ENCODE data around the gene NDFIP1. TPM values are rescaled to one million over a fixed set of nuclear protein-coding genes. Genes with fewer than 3 reads are reported as not detected.

Gene NDFIP1
- total and polyA plus RNA-seq, 10 of the 15 experiments (the other 5 are each of a cell fraction or from before 2014, with no cell fraction given) = 0.08 to 2.7 (median 0.92) TPM

DNA sequence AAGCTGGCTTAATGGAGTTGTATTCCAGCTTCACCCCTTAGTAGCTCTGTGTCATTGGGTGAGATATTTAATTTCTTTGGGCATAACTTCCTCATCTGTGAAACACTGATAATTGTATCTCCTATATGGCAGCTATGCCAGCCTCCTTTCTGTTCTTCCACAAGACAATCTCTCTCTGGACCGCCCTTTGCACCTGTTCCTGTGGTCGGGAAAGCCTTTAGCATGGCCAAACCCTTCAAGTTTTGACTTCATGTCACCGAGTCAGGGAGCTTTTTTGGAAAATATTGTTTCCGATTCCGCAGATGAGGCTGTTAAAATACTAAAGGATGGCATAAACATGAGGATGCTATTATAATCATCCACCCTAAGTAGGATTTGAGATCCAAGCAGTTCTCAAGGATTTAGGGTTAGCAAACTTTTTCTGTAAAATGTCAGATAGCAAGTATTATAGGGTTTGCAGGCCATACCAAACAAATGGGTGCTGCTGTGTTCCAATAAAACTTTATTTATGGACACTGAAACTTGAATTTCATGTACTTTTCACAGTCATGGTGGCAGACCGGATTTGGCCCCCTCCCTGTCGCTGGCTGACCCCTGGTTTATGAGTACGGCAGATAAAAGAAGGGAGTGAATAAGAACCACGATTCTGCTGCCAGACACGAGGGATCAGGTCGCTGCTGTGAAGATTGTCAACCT, 695 bp upstream of the NDFIP1 start:
- RAD21 ChIA-PET (ENCODE audit: unreplicated experiment) = no interaction called here
- TF ChIP-seq RUNX3 (IDR thresholded peaks at IDR 0.05; ENCODE audit: low read length) (no peak), ZBTB40 (IDR thresholded peaks at IDR 0.05; ENCODE audit: borderline replicate concordance) (peak; percentile 62; the same call in 1 of the 2 replicates)
- H3K4me3 ChIP-seq = peak overlapping the region; percentile 52; the same call in 1 of the 2 replicates
- intact Hi-C loops (cut with micrococcal nuclease; ENCODE audit: unreplicated experiment) = loop anchor here (5.0 kb wide), 1 partner anchor 91 kb away; no protein-coding TSS in a partner anchor
- SMC1A ChIA-PET (ENCODE audit: uncharacterized antibody, unreplicated experiment) = interaction anchor here (0.6 kb wide), 1 partner anchor 1869 kb away, joined by 3 read pairs; no protein-coding TSS in a partner anchor
- ATAC-seq (no peak), FAIRE-seq (no peak), DNase-seq (ENCODE audit: low read depth, low spot score) (no peak)
- no peaks in the 10 kb centered on the region for H3K9me3 ChIP-seq (replicated peaks; ENCODE audit: control insufficient read depth, insufficient read depth, low read length)
- no peaks in the 10 kb centered on the region for H3K79me2 ChIP-seq (ENCODE audit: control insufficient read depth, insufficient read depth, low read length)
- H3K9ac ChIP-seq (ENCODE audit: control insufficient read depth, insufficient read depth, low read length) = no peak overlapping the region
- H3K4me1 ChIP-seq (ENCODE audit: control insufficient read depth, insufficient read depth, low read length) = peaks cover 11% of the 10 kb centered on the region
- peaks cover 0 to 12% of the 10 kb centered on the region in 2 experiments for H3K27me3 ChIP-seq (replicated peaks in 1 of 2; ENCODE audit: control insufficient read depth in 2 of 2, insufficient read depth in 2 of 2, low read length in 1 of 2)
- CTCF ChIA-PET = interaction anchor here (0.6 to 1.4 kb wide), 3 partner anchors 35 to 118 kb away, joined by 3 to 5 read pairs (median 3); no protein-coding TSS in a partner anchor
- POLR2A ChIA-PET = no interaction called here
- peak overlapping the region; percentile 87 for H2AFZ ChIP-seq (ENCODE audit: control insufficient read depth, low read depth, low read length)
- in situ Hi-C loops (cut with MboI) = no loop called here
- H3K4me2 ChIP-seq (ENCODE audit: control insufficient read depth, insufficient read depth) = peak overlapping the region; percentile 89
- BruUV-seq (replicated peaks) = no TSS peak
- no peak overlapping the region for H3K27ac ChIP-seq (ENCODE audit: control insufficient read depth, insufficient read depth)
- H4K20me1 ChIP-seq (ENCODE audit: control insufficient read depth, insufficient read depth) = no peaks in the 10 kb centered on the region
- no peaks in the 10 kb centered on the region for H3K36me3 ChIP-seq (ENCODE audit: control insufficient read depth in 2 of 2, insufficient read depth in 2 of 2, low read length in 1 of 2)
- WGBS (ENCODE audit: insufficient coverage, insufficient replicate concordance, low lambda C conversion rate, missing lambda C conversion rate) = 72% methylated on average over 11 of the region's 11 CpGs

Measured in GM12878 (cell line).